DMS153 treated with DMSO at 0.1 percent for 48 hours (cell line): ENCODE data around the gene SCO2.

Experiments used
- DNase-seq: peaks from one replicate; lab custom pipeline; 2025; ENCODE audit not compliant: unreplicated experiment; lab: John Stamatoyannopoulos, UW

SCO2 gene

GRCh38 chr22:50525104-50525857, at the start of gene SCO2:
SCO2 (minus strand) TSS chr22:50525598; CDS start chr22:50524411, 1,187 bp downstream.
- DNase-seq: peak; percentile 93

GRCh38 chr22:50574383-50574755, 49.0 kb upstream of the SCO2 start:
- no peak for DNase-seq

- no peak for DNase-seq
Observed at GRCh38 chr22:50573491-50574382, 48.3 kb upstream of the SCO2 start.

GRCh38 chr22:50572965-50573364, 47.6 kb upstream of the SCO2 start:
- no peak for DNase-seq

- no peak for DNase-seq
Observed at GRCh38 chr22:50571264-50572175, 46.1 kb upstream of the SCO2 start.

- DNase-seq: no peak
Observed at GRCh38 chr22:50570861-50571260, 45.5 kb upstream of the SCO2 start.

GRCh38 chr22:50569896-50570535, 44.6 kb upstream of the SCO2 start:
- DNase-seq: no peak

- DNase-seq: no peak
Observed at GRCh38 chr22:50569041-50569459, 43.7 kb upstream of the SCO2 start.

GRCh38 chr22:50568626-50569025, 43.2 kb upstream of the SCO2 start:
- no peak for DNase-seq

- no peak for DNase-seq
Observed at GRCh38 chr22:50567721-50568252, 42.4 kb upstream of the SCO2 start.

GRCh38 chr22:50564289-50564688, 38.9 kb upstream of the SCO2 start:
- DNase-seq: no peak

- DNase-seq: no peak
Observed at GRCh38 chr22:50563413-50564160, 38.2 kb upstream of the SCO2 start.

- peak; percentile 89 for DNase-seq
Observed at GRCh38 chr22:50562523-50563412, 37.4 kb upstream of the SCO2 start, which contains the start of gene SYCE3. SYCE3 (minus strand) TSS chr22:50562919; CDS start chr22:50556405, 6,514 bp downstream.

- no peak for DNase-seq
Observed at GRCh38 chr22:50561401-50562358, 36.3 kb upstream of the SCO2 start.

- no peak for DNase-seq
Observed at GRCh38 chr22:50560034-50560433, 34.6 kb upstream of the SCO2 start.

GRCh38 chr22:50556703-50557102, 31.3 kb upstream of the SCO2 start:
- DNase-seq: no peak

- no peak for DNase-seq
Observed at GRCh38 chr22:50553310-50553709, 27.9 kb upstream of the SCO2 start.
